Measurements from ENCODE around the gene ZSWIM8.

The ZSWIM8 gene

GRCh38 chr10:73768881-73769280, 16.5 kb upstream of the ZSWIM8 start:
- no peak overlapping the region for H2AFZ ChIP-seq (ENCODE audit: low read length)
- no peak for TF ChIP-seq CTCF (IDR thresholded peaks at IDR 0.05; ENCODE audit: low read length)
- no peak for TF ChIP-seq EZH2phosphoT487 (IDR thresholded peaks at IDR 0.05; ENCODE audit: low read length)
- no peak for TF ChIP-seq EZH2 (optimal IDR thresholded peaks at IDR 0.05; ENCODE audit: low read depth, low read length)
- peaks cover 12% of the 10 kb centered on the region; the same call in 1 of the 2 replicates for H3K36me3 ChIP-seq (replicated peaks; ENCODE audit: insufficient read depth, low read length)
- H3K9me3 ChIP-seq (replicated peaks; ENCODE audit: insufficient read depth, low read length) = no peaks in the 10 kb centered on the region
- no peak overlapping the region for H3K27ac ChIP-seq (ENCODE audit: low read length)
- H3K9me2 ChIP-seq (replicated peaks; ENCODE audit: insufficient read depth, low read length) = no peaks in the 10 kb centered on the region
- H3K79me2 ChIP-seq (ENCODE audit: low read length) = peaks cover 11% of the 10 kb centered on the region
- H3K9ac ChIP-seq (ENCODE audit: low read length) = no peak overlapping the region
- no peaks in the 10 kb centered on the region for H3K27me3 ChIP-seq (replicated peaks; ENCODE audit: insufficient read depth, low read length)
- no peak overlapping the region for H3K4me3 ChIP-seq (ENCODE audit: low read length)
- no peak for DNase-seq
- peaks cover 20% of the 10 kb centered on the region for H3F3A ChIP-seq (ENCODE audit: insufficient read depth, low read length)
- no peak overlapping the region for H3K4me2 ChIP-seq (ENCODE audit: low read depth, low read length)
- H4K20me1 ChIP-seq (ENCODE audit: insufficient read depth, low read length) = no peaks in the 10 kb centered on the region
- H3K4me1 ChIP-seq (ENCODE audit: low read length) = peaks cover 4% of the 10 kb centered on the region; the same call in 1 of the 2 replicates

GRCh38 chr10:73769396-73769795, 16.0 kb upstream of the ZSWIM8 start:
- Histone ChIP-seq H3K36me3 (replicated peaks; ENCODE audit: insufficient read depth, low read length) (peaks cover 12% of the 10 kb centered on the region; the same call in 1 of the 2 replicates), H2AFZ (ENCODE audit: low read length) (no peak overlapping the region), H3K27ac (ENCODE audit: low read length) (no peak overlapping the region), H3K27me3 (replicated peaks; ENCODE audit: insufficient read depth, low read length) (no peaks in the 10 kb centered on the region), H3K4me3 (ENCODE audit: low read length) (no peak overlapping the region), H3K9ac (ENCODE audit: low read length) (no peak overlapping the region), H3K9me3 (replicated peaks; ENCODE audit: insufficient read depth, low read length) (no peaks in the 10 kb centered on the region), H3K4me2 (ENCODE audit: low read depth, low read length) (no peak overlapping the region), H4K20me1 (ENCODE audit: insufficient read depth, low read length) (no peaks in the 10 kb centered on the region), H3K4me1 (ENCODE audit: low read length) (peaks cover 4% of the 10 kb centered on the region; the same call in 1 of the 2 replicates), H3K9me2 (replicated peaks; ENCODE audit: insufficient read depth, low read length) (no peaks in the 10 kb centered on the region), H3K79me2 (ENCODE audit: low read length) (peaks cover 15% of the 10 kb centered on the region), H3F3A (ENCODE audit: insufficient read depth, low read length) (peaks cover 20% of the 10 kb centered on the region)
- TF ChIP-seq CTCF (IDR thresholded peaks at IDR 0.05; ENCODE audit: low read length) (no peak), EZH2phosphoT487 (IDR thresholded peaks at IDR 0.05; ENCODE audit: low read length) (no peak), EZH2 (optimal IDR thresholded peaks at IDR 0.05; ENCODE audit: low read depth, low read length) (no peak)
- no peak for DNase-seq

GRCh38 chr10:73771722-73772280, 13.6 kb upstream of the ZSWIM8 start:
- Histone ChIP-seq H3K9ac (ENCODE audit: low read length) (peak overlapping the region; percentile 73), H3K4me2 (ENCODE audit: low read depth, low read length) (peak overlapping the region; percentile 84; the same call in 1 of the 2 replicates), H3K27me3 (replicated peaks; ENCODE audit: insufficient read depth, low read length) (no peaks in the 10 kb centered on the region), H3K27ac (ENCODE audit: low read length) (peak overlapping the region; percentile 69; the same call in 1 of the 2 replicates), H3K9me3 (replicated peaks; ENCODE audit: insufficient read depth, low read length) (no peaks in the 10 kb centered on the region), H3F3A (ENCODE audit: insufficient read depth, low read length) (peaks cover 20% of the 10 kb centered on the region), H3K4me3 (ENCODE audit: low read length) (peak overlapping the region; percentile 88), H2AFZ (ENCODE audit: low read length) (peak overlapping the region; percentile 85), H3K9me2 (replicated peaks; ENCODE audit: insufficient read depth, low read length) (no peaks in the 10 kb centered on the region), H3K36me3 (replicated peaks; ENCODE audit: insufficient read depth, low read length) (no peaks in the 10 kb centered on the region), H3K4me1 (ENCODE audit: low read length) (peaks cover 13% of the 10 kb centered on the region), H3K79me2 (ENCODE audit: low read length) (peaks cover 30% of the 10 kb centered on the region), H4K20me1 (ENCODE audit: insufficient read depth, low read length) (no peaks in the 10 kb centered on the region)
- peak; percentile 76 for DNase-seq
- TF ChIP-seq EZH2phosphoT487 (IDR thresholded peaks at IDR 0.05; ENCODE audit: low read length) (no peak), EZH2 (optimal IDR thresholded peaks at IDR 0.05; ENCODE audit: low read depth, low read length) (no peak), CTCF (IDR thresholded peaks at IDR 0.05; ENCODE audit: low read length) (no peak)

Measured in MM.1S (cell line).